ENCODE results near the gene GRHPR.

DNA sequence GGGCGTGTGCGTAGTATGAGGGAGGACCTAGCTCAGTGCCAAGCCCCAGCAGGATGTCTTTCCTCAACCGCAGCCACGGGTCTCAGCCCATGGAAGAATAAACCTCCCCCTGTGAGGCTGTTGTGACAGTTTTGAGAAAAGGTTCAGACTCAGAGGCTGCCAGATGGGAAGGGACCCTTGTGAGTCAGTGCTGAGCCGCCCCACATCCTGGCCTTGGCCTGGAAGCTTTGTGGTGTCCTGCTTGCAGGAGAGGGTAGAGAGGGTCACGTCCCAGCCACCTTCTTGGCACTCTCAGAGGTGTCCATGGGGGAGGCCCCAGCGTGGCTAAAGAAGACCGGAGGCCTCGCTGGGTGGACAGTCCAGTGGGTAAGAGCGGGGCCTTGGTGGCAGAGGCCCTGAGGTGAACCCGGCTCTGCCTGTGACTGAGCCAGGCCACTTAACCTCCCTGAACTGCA, 2.8 kb downstream of the GRHPR start:
- TF ChIP-seq GATA3 (IDR thresholded peaks at IDR 0.05; ENCODE audit: low read depth, low read length) (no peak), GATA2 (IDR thresholded peaks at IDR 0.05; ENCODE audit: low read depth, low read length) (no peak)
